Neutrophil (primary cell): ENCODE results near the gene DENND10.

Source experiments
- H3K27ac ChIP-seq: fragments of 200-600 bp; sonication (generic); 2 replicates; pipeline ENCODE4 v1.5.1; 2016; ENCODE audit warnings: mild to moderate bottlenecking, moderate library complexity
- H3K27me3 ChIP-seq: fragments of 200-600 bp; sonication (generic); 2 replicates; pipeline ENCODE4 v1.6.0; 2016; ENCODE audit warnings: mild to moderate bottlenecking
- H3K36me3 ChIP-seq: fragments of 200-600 bp; sonication (generic); 2 replicates; pipeline ENCODE4 v1.5.1; 2017
- H3K4me1 ChIP-seq, 2 experiments: fragments of 200-600 bp in 1 of 2; sonication (generic) in 1 of 2; 1 replicate in 1 of 2; 2 replicates in 1 of 2; pipeline versions ENCODE4 v1.5.1 to v1.6.1; 2013 to 2016; ENCODE audit warnings: low read depth in 1 of 2, low read length in 1 of 2, mild to moderate bottlenecking in 1 of 2, moderate library complexity in 1 of 2; ENCODE audit not compliant: control insufficient read depth in 1 of 2, insufficient read depth in 1 of 2
- H3K4me3 ChIP-seq, 2 experiments: fragments of 200-600 bp in 1 of 2; sonication (generic) in 1 of 2; 1 replicate in 1 of 2; 2 replicates in 1 of 2; pipeline ENCODE4 v1.5.1; 2013 to 2016; ENCODE audit warnings: low read depth in 1 of 2, low read length in 1 of 2, mild to moderate bottlenecking in 1 of 2, moderate library complexity in 1 of 2
- H3K9me3 ChIP-seq: fragments of 200-600 bp; sonication (generic); 2 replicates; pipeline ENCODE4 v1.5.1; 2016
- CTCF ChIP-seq: fragments of 200-600 bp; sonication (generic); IDR thresholded peaks from 2 replicates; pipeline ENCODE4 v1.5.1; 2016; ENCODE audit warnings: antibody characterized with exemption

DENND10 gene

DNA sequence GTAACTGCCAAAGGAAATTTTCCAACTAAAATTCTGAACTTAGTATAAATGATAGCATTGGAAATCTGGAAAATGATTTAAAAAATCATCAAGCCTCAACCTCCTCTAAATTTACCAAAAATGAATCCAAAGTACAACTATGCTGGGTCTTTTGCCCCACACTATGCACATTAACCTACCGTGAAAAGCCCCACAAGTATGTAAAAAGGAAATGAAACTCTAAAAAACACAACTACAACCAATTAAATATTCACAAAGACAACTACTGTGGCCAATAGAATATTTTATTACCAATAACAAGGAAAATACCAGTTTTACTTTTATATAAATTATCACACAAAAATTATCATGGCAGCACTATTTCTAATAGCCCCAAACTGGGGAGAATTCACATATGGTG, 42.6 kb upstream of the DENND10 start:
- no peak overlapping the region for H3K27ac ChIP-seq
- H3K4me3 ChIP-seq, result no peak overlapping the region
- no peaks in the 10 kb centered on the region for H3K9me3 ChIP-seq
- no peaks in the 10 kb centered on the region for H3K4me1 ChIP-seq
- no peak for TF ChIP-seq CTCF
- peaks cover 87% of the 10 kb centered on the region for H3K36me3 ChIP-seq
- no peaks in the 10 kb centered on the region for H3K27me3 ChIP-seq

- no peak overlapping the region for H3K4me3 ChIP-seq
- H3K4me1 ChIP-seq, result no peaks in the 10 kb centered on the region
- peaks cover 86% of the 10 kb centered on the region for H3K36me3 ChIP-seq
- H3K27ac ChIP-seq, result no peak overlapping the region
- no peaks in the 10 kb centered on the region for H3K27me3 ChIP-seq
- no peaks in the 10 kb centered on the region for H3K9me3 ChIP-seq
- TF ChIP-seq CTCF, result no peak
Measured at GRCh38 chr10:119061926-119062325, 42.0 kb upstream of the DENND10 start.

- no peak for TF ChIP-seq CTCF
- H3K36me3 ChIP-seq, result peaks cover 60% of the 10 kb centered on the region
Measured at GRCh38 chr10:119070395-119071165, 33.3 kb upstream of the DENND10 start.

GRCh38 chr10:119073584-119073983, 30.3 kb upstream of the DENND10 start:
- peaks cover 17 to 25% of the 10 kb centered on the region in 2 experiments for H3K4me1 ChIP-seq

More at GRCh38 chr10:119070395-119071165, 33.3 kb upstream of the DENND10 start:
- Histone ChIP-seq H3K4me3 (no peak overlapping the region), H3K9me3 (no peaks in the 10 kb centered on the region), H3K4me1 (no peaks in the 10 kb centered on the region), H3K27ac (no peak overlapping the region), H3K27me3 (no peaks in the 10 kb centered on the region)

GRCh38 chr10:119078422-119079179, 25.3 kb upstream of the DENND10 start:
- peak overlapping the region; percentile 89 to 96 for H3K4me3 ChIP-seq
- H3K36me3 ChIP-seq, result no peaks in the 10 kb centered on the region
- peak overlapping the region; percentile 90 for H3K27ac ChIP-seq
- no peak for TF ChIP-seq CTCF
- H3K27me3 ChIP-seq, result no peaks in the 10 kb centered on the region
- H3K4me1 ChIP-seq, result peaks cover 40 to 46% of the 10 kb centered on the region in 2 experiments
- no peaks in the 10 kb centered on the region for H3K9me3 ChIP-seq

More at GRCh38 chr10:119073584-119073983, 30.3 kb upstream of the DENND10 start:
- TF ChIP-seq CTCF, result no peak
- Histone ChIP-seq H3K4me3 (no peak overlapping the region), H3K36me3 (peaks cover 39% of the 10 kb centered on the region), H3K27ac (no peak overlapping the region), H3K27me3 (no peaks in the 10 kb centered on the region), H3K9me3 (no peaks in the 10 kb centered on the region)
